Trophoblast cell (in vitro differentiated cells and primary cell): ENCODE data around the gene PDIA3.

ENCODE experiments used
- DNase-seq, 2 donors: peaks; one replicate each; pipeline ENCODE4 v3.0.0-alpha.2; 2016
- H2AFZ ChIP-seq: 2 replicates; pipeline ENCODE4 v1.6.1; 2013; ENCODE audit warnings: low read length, moderate library complexity, mild to moderate bottlenecking; ENCODE audit not compliant: insufficient read depth, poor library complexity
- H2AK5ac ChIP-seq: 2 replicates; pipeline ENCODE4 v1.6.1; 2013; ENCODE audit warnings: mild to moderate bottlenecking, low read length
- H2BK120ac ChIP-seq: 2 replicates; pipeline ENCODE4 v1.6.1; 2013; ENCODE audit warnings: low read length, mild to moderate bottlenecking, moderate library complexity; ENCODE audit not compliant: insufficient read depth, poor library complexity
- H2BK12ac ChIP-seq: 2 replicates; pipeline ENCODE4 v1.6.1; 2013; ENCODE audit warnings: mild to moderate bottlenecking, low read length, moderate library complexity
- H2BK5ac ChIP-seq: 2 replicates; pipeline ENCODE4 v1.6.1; 2013; ENCODE audit warnings: low read length, low read depth, moderate library complexity, mild to moderate bottlenecking; ENCODE audit not compliant: poor library complexity
- H3K14ac ChIP-seq: 2 replicates; pipeline ENCODE4 v1.6.1; 2013; ENCODE audit warnings: mild to moderate bottlenecking, low read length
- H3K18ac ChIP-seq: 2 replicates; pipeline ENCODE4 v1.6.1; 2013; ENCODE audit warnings: mild to moderate bottlenecking, low read length
- H3K23ac ChIP-seq: 2 replicates; pipeline ENCODE4 v1.6.1; 2013; ENCODE audit warnings: low read length
- H3K27ac ChIP-seq: 2 replicates; pipeline ENCODE4 v1.5.1; 2013; ENCODE audit warnings: low read depth, mild to moderate bottlenecking, inconsistent platforms, low read length, moderate library complexity
- H3K27me3 ChIP-seq: 2 replicates; pipeline ENCODE4 v1.6.1; 2013; ENCODE audit warnings: inconsistent platforms, mild to moderate bottlenecking, low read length, moderate library complexity; ENCODE audit not compliant: insufficient read depth
- H3K36me3 ChIP-seq, 2 experiments: 1 replicate in 1 of 2; 2 replicates in 1 of 2; pipeline ENCODE4 v1.6.1; 2013; ENCODE audit warnings: low read length in 2 of 2, mild to moderate bottlenecking in 2 of 2, moderate library complexity in 1 of 2; ENCODE audit not compliant: insufficient read depth in 2 of 2, control insufficient read depth in 1 of 2
- H3K4ac ChIP-seq: 2 replicates; pipeline ENCODE4 v1.6.1; 2013; ENCODE audit warnings: low read depth, mild to moderate bottlenecking, low read length, moderate library complexity
- H3K4me1 ChIP-seq, 2 experiments: 1 replicate in 1 of 2; 2 replicates in 1 of 2; pipeline ENCODE4 v1.6.1; 2013; ENCODE audit warnings: low read length in 2 of 2, mild to moderate bottlenecking in 2 of 2, moderate library complexity in 1 of 2; ENCODE audit not compliant: insufficient read depth in 2 of 2, control insufficient read depth in 1 of 2
- H3K4me2 ChIP-seq: 2 replicates; pipeline ENCODE4 v1.6.1; 2013; ENCODE audit warnings: inconsistent platforms, mild to moderate bottlenecking, low read length, moderate library complexity
- H3K4me3 ChIP-seq: 2 replicates; pipeline ENCODE4 v1.5.1; 2013; ENCODE audit warnings: mild to moderate bottlenecking, low read depth, low read length, inconsistent platforms
- H3K79me1 ChIP-seq: one replicate; pipeline ENCODE4 v1.6.1; 2013; ENCODE audit warnings: low read length
- H3K79me2 ChIP-seq: 2 replicates; pipeline ENCODE4 v1.6.1; 2013; ENCODE audit warnings: low read length, mild to moderate bottlenecking; ENCODE audit not compliant: control insufficient read depth, insufficient read depth, poor library complexity
- H3K9ac ChIP-seq: 2 replicates; pipeline ENCODE4 v1.6.1; 2013; ENCODE audit warnings: mild to moderate bottlenecking, low read length
- H3K9me3 ChIP-seq: 2 replicates; pipeline ENCODE4 v1.6.1; 2013; ENCODE audit warnings: low read depth, mild to moderate bottlenecking, control low read depth, inconsistent platforms, low read length; ENCODE audit not compliant: insufficient read depth
- H4K12ac ChIP-seq: 2 replicates; pipeline ENCODE4 v1.6.1; 2013; ENCODE audit warnings: low read depth, mild to moderate bottlenecking, low read length, moderate library complexity
- H4K8ac ChIP-seq: 2 replicates; pipeline ENCODE4 v1.6.1; 2013; ENCODE audit warnings: low read depth, mild to moderate bottlenecking, low read length, moderate library complexity
- H4K91ac ChIP-seq: one replicate; pipeline ENCODE4 v1.6.1; 2013; ENCODE audit warnings: low read depth, mild to moderate bottlenecking, low read length, moderate library complexity
- WGBS: extraction: QIAGEN DNeasy Blood & Tissue Kit; methylation state at CpG from one replicate; pipeline ENCODE4 v1.1.7; 2013; ENCODE audit warnings: missing lambda C conversion rate; ENCODE audit not compliant: insufficient read length, insufficient coverage; ENCODE audit errors: extremely low coverage; 5-methylcytosine and 5-hydroxymethylcytosine counted together

The PDIA3 gene

DNA sequence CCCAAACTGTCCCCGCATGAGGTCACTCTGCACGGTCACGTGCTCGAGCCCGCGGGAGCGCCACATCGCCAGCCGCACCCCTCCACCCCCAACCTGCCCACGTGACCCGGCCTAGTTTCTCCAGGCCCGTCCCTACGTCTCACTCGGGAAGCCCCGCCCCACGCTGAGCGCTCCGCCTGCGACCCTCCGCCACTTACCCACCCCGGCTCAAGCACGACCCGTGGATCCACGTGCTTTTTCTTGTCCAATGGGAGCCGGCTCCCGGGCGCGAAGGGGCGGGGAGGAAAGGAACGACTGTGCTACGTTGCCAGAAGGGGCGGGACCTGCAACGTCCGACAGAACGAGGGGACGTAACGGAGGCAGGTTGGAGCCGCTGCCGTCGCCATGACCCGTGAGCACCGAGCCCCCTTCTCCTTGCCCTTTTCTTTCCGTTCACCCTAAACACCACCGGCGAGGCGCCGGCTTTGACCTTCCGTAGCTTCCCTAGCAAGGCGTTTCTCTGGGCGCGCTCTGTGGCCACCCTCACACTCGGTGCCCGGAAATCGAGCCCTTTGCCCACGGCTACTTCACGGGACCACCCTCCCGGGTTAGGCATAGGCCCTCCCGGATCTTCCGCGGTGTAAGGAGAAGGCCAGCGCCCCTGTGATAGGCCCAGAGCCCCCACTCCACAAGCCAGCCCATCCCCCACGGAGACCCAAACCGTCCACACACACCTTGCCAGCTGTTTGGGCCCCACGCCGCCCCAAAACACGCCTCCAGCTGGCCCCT is 45.9 kb downstream of the PDIA3 start, which contains the start of gene SERF2:
Gene SERF2 (plus strand): TSS at position 328 of the 768 bp plus-strand sequence. CDS start 57 bp downstream, at position 385.
- H3K27ac ChIP-seq: peak within 1 kb of the TSS; percentile 79
- peak within 1 kb of the TSS; percentile 99 for H3K14ac ChIP-seq
- peak within 1 kb of the TSS; percentile 97 for H3K4ac ChIP-seq
- H3K9ac ChIP-seq: peak within 1 kb of the TSS; percentile 99
- peak within 1 kb of the TSS; percentile 77 for H3K4me2 ChIP-seq
- no peaks in the 10 kb centered on the region for H3K27me3 ChIP-seq
- peak within 1 kb of the TSS; percentile 98 for H3K4me3 ChIP-seq
- H3K79me1 ChIP-seq: peaks cover 10% of the 10 kb centered on the region
- peak within 1 kb of the TSS; percentile 89 for H2BK5ac ChIP-seq
- H2BK12ac ChIP-seq: peak within 1 kb of the TSS; percentile 59
- H2AFZ ChIP-seq: peak within 1 kb of the TSS; percentile 80
- peak within 1 kb of the TSS; percentile 98 for H2AK5ac ChIP-seq
- peak within 1 kb of the TSS; percentile 90 for H3K18ac ChIP-seq
- WGBS: no CpG with 5 or more reads among the region's 66 CpGs
- DNase-seq: peak; percentile 99
- H3K4me1 ChIP-seq: peaks cover 7 to 21% of the 10 kb centered on the region in 2 experiments
- H2BK120ac ChIP-seq: peak within 1 kb of the TSS; percentile 86
- peak within 1 kb of the TSS; percentile 96 for H4K8ac ChIP-seq
- peaks cover 24 to 31% of the 10 kb centered on the region in 2 experiments for H3K36me3 ChIP-seq
- no peak within 1 kb of the TSS for H3K23ac ChIP-seq
- H3K9me3 ChIP-seq: no peaks in the 10 kb centered on the region
- H3K79me2 ChIP-seq: peaks cover 12% of the 10 kb centered on the region
- H4K12ac ChIP-seq: peak within 1 kb of the TSS; percentile 91
- H4K91ac ChIP-seq: peak within 1 kb of the TSS; percentile 98

DNA sequence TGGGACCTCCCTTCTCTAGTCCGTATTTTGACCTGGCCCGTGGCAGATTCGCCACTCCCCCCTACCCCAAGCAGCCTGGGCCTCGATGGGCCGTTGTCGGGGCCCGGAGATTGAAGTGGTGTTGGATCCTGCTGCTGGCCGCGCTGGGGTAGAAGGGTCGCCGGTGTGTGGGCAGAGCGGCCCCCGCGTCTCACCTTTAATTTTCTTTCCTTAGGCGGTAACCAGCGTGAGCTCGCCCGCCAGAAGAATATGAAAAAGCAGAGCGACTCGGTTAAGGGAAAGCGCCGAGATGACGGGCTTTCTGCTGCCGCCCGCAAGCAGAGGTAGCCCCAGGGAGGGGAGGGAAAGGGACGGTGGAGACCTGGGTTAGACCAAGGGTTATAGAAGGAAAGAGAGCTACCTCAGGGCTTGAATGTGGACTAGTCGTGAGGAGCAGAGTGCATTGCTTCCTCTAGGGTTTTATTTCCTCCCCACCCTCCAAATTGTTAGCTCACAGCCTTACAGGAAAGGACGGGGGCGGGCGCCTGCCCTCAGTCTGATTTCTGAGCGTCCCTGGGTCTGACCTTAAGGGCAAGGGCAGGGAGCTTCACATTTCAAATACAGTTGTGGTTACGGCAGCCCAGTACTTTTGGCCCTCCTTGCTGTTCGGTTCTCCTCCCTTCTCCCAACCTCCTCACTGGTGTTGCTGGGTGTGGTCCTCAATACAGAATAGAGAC is 46.7 kb downstream of the PDIA3 start:
- peak overlapping the region; percentile 86 for H2BK120ac ChIP-seq
- H3K27me3 ChIP-seq: no peaks in the 10 kb centered on the region
- peak overlapping the region; percentile 80 for H2AFZ ChIP-seq
- H3K27ac ChIP-seq: peak overlapping the region; percentile 79
- peak overlapping the region; percentile 91 for H4K12ac ChIP-seq
- H3K4me1 ChIP-seq: peaks cover 7 to 21% of the 10 kb centered on the region in 2 experiments
- peak overlapping the region; percentile 90 for H3K18ac ChIP-seq
- peak overlapping the region; percentile 99 for H3K9ac ChIP-seq
- H3K79me1 ChIP-seq: peaks cover 10% of the 10 kb centered on the region
- no CpG with 5 or more reads among the region's 33 CpGs for WGBS
- H3K79me2 ChIP-seq: peaks cover 12% of the 10 kb centered on the region
- H3K4ac ChIP-seq: peak overlapping the region; percentile 97
- peak overlapping the region; percentile 98 for H4K91ac ChIP-seq
- peak overlapping the region; percentile 96 for H4K8ac ChIP-seq
- peak overlapping the region; percentile 99 for H3K14ac ChIP-seq
- DNase-seq: peak in 1 of 2 donors; percentile 43
- H2BK5ac ChIP-seq: peak overlapping the region; percentile 89
- H3K4me2 ChIP-seq: peak overlapping the region; percentile 77
- peaks cover 24 to 31% of the 10 kb centered on the region in 2 experiments for H3K36me3 ChIP-seq
- peak overlapping the region; percentile 98 for H2AK5ac ChIP-seq
- H2BK12ac ChIP-seq: peak overlapping the region; percentile 59
- H3K9me3 ChIP-seq: no peaks in the 10 kb centered on the region
- H3K4me3 ChIP-seq: peak overlapping the region; percentile 98
- H3K23ac ChIP-seq: no peak overlapping the region

DNA sequence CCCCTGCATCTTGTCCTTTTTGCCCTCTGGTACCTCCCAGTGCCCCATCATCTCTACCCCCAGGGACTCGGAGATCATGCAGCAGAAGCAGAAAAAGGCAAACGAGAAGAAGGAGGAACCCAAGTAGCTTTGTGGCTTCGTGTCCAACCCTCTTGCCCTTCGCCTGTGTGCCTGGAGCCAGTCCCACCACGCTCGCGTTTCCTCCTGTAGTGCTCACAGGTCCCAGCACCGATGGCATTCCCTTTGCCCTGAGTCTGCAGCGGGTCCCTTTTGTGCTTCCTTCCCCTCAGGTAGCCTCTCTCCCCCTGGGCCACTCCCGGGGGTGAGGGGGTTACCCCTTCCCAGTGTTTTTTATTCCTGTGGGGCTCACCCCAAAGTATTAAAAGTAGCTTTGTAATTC is 47.4 kb downstream of the PDIA3 start:
- no peak overlapping the region for H2BK12ac ChIP-seq
- no peak overlapping the region for H3K14ac ChIP-seq
- DNase-seq: no peak
- H3K18ac ChIP-seq: no peak overlapping the region
- H3K79me2 ChIP-seq: peaks cover 12% of the 10 kb centered on the region
- H4K8ac ChIP-seq: no peak overlapping the region
- H2BK120ac ChIP-seq: no peak overlapping the region
- H3K9ac ChIP-seq: peak overlapping the region; percentile 17
- H3K4me3 ChIP-seq: peak overlapping the region; percentile 2
- H3K4me2 ChIP-seq: peak overlapping the region; percentile 77
- no peak overlapping the region for H4K91ac ChIP-seq
- no peak overlapping the region for H4K12ac ChIP-seq
- no peak overlapping the region for H2AFZ ChIP-seq
- H3K23ac ChIP-seq: no peak overlapping the region
- no peaks in the 10 kb centered on the region for H3K27me3 ChIP-seq
- no peak overlapping the region for H2BK5ac ChIP-seq
- peak overlapping the region; percentile 97 for H3K4ac ChIP-seq
- no peaks in the 10 kb centered on the region for H3K9me3 ChIP-seq
- H3K4me1 ChIP-seq: peaks cover 7 to 21% of the 10 kb centered on the region in 2 experiments
- H3K36me3 ChIP-seq: peaks cover 24 to 31% of the 10 kb centered on the region in 2 experiments
- H3K27ac ChIP-seq: no peak overlapping the region
- peaks cover 10% of the 10 kb centered on the region for H3K79me1 ChIP-seq
- H2AK5ac ChIP-seq: no peak overlapping the region
- WGBS: no CpG with 5 or more reads among the region's 10 CpGs

DNA sequence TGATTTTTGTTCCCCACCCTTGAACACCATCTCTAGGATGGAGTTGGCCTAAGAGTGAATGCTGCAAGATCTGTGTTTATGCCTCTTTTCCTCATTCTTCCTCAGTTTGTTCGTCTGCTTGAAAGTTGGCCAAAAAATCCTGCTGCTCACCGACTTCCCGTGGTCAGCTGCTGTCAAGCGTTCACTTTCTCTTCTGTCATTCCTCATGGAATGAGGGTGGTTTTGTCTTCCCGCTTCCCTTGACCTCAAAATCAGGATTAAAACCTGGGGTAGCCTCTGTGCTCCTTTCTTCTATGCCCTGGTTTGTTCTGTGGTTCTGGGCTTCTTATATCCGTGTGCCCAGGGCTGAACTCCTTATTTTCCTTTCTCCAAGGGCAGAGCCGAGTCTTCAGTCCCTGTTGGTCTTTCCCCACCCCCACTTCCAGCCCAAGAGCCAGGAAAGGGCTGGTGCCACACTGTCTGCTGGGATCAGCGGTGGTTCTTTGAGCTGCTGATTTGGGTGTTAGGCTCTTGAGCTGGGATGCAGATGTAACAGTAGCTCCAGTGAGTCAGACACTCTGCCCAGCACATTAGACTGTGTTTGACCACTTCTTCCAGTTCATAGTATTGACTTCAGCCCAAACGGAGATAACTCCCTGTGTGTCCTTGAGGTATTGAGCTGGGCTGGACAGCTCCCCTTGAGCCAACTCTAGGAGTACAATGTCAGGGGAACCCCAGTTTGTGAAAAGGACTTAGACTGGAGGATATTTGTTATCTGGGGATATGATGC is 48.2 kb downstream of the PDIA3 start:
- Histone ChIP-seq H3K18ac (no peak overlapping the region), H3K9me3 (no peaks in the 10 kb centered on the region), H2BK12ac (no peak overlapping the region), H2BK5ac (no peak overlapping the region), H4K12ac (no peak overlapping the region), H3K79me1 (peaks cover 10% of the 10 kb centered on the region), H3K4ac (no peak overlapping the region), H3K4me3 (no peak overlapping the region), H3K14ac (no peak overlapping the region), H3K4me1 (peaks cover 7 to 21% of the 10 kb centered on the region in 2 experiments), H2AFZ (no peak overlapping the region), H3K27me3 (no peaks in the 10 kb centered on the region), H2AK5ac (no peak overlapping the region), H3K4me2 (peak overlapping the region; percentile 10), H3K23ac (no peak overlapping the region), H4K8ac (no peak overlapping the region), H2BK120ac (no peak overlapping the region), H3K9ac (no peak overlapping the region), H3K36me3 (peaks cover 30 to 35% of the 10 kb centered on the region in 2 experiments), H4K91ac (no peak overlapping the region), H3K79me2 (peaks cover 12% of the 10 kb centered on the region), H3K27ac (no peak overlapping the region)
- no peak for DNase-seq
- no CpG with 5 or more reads among the region's 9 CpGs for WGBS
